H9 (cell line): Measurements from ENCODE around the gene SAXO1. TPM values are rescaled to one million over a fixed set of nuclear protein-coding genes. Genes with fewer than 3 reads are reported as not detected.

Source experiments
- DNase-seq: peaks from one replicate; pipeline ENCODE4 v3.0.0-alpha.2; 2017
- H2AFZ ChIP-seq: one replicate; pipeline ENCODE4 v1.6.1; 2013; ENCODE audit warnings: mild to moderate bottlenecking, low read length, control low read depth, moderate library complexity
- H2AK5ac ChIP-seq: 2 replicates; pipeline ENCODE4 v1.6.1; 2013; ENCODE audit warnings: low read length, control low read depth, mixed read lengths; ENCODE audit not compliant: insufficient read length
- H2BK120ac ChIP-seq: one replicate; pipeline ENCODE4 v1.6.1; 2013; ENCODE audit warnings: low read depth, mild to moderate bottlenecking, low read length, control low read depth, inconsistent platforms; ENCODE audit not compliant: poor library complexity, severe bottlenecking
- H2BK12ac ChIP-seq: 2 replicates; pipeline ENCODE4 v1.6.1; 2013; ENCODE audit warnings: low read length, control low read depth, mixed read lengths, low read depth; ENCODE audit not compliant: insufficient read length
- H2BK15ac ChIP-seq: 2 replicates; pipeline ENCODE4 v1.6.1; 2013; ENCODE audit warnings: low read depth, low read length, control low read depth
- H2BK20ac ChIP-seq: one replicate; pipeline ENCODE4 v1.6.1; 2013; ENCODE audit warnings: low read depth, mild to moderate bottlenecking, low read length, control low read depth, inconsistent platforms; ENCODE audit not compliant: poor library complexity, severe bottlenecking
- H2BK5ac ChIP-seq: 2 replicates; pipeline ENCODE4 v1.6.1; 2013; ENCODE audit warnings: low read length, control low read depth, mixed read lengths; ENCODE audit not compliant: insufficient read length
- H3K14ac ChIP-seq: 2 replicates; pipeline ENCODE4 v1.6.1; 2013; ENCODE audit warnings: low read length, control low read depth; ENCODE audit not compliant: insufficient read depth
- H3K18ac ChIP-seq: 2 replicates; pipeline ENCODE4 v1.6.1; 2013; ENCODE audit warnings: low read depth, mild to moderate bottlenecking, mixed read lengths, low read length, control low read depth; ENCODE audit not compliant: insufficient read length
- H3K23ac ChIP-seq: 2 replicates; pipeline ENCODE4 v1.6.1; 2013; ENCODE audit warnings: low read length, control low read depth, mixed read lengths, low read depth; ENCODE audit not compliant: insufficient read length
- H3K23me2 ChIP-seq: 2 replicates; pipeline ENCODE4 v1.6.1; 2013; ENCODE audit warnings: low read depth, mild to moderate bottlenecking, mixed read lengths, low read length, control low read depth; ENCODE audit not compliant: insufficient read length, poor library complexity, severe bottlenecking
- H3K27ac ChIP-seq: 2 replicates; pipeline ENCODE4 v1.5.1; 2013; ENCODE audit warnings: low read length, control low read depth, mixed read lengths, low read depth; ENCODE audit not compliant: insufficient read length
- H3K27me3 ChIP-seq: 2 replicates; pipeline ENCODE4 v1.6.1; 2013; ENCODE audit warnings: low read length, control low read depth, inconsistent platforms; ENCODE audit not compliant: insufficient read depth
- H3K4ac ChIP-seq: 2 replicates; pipeline ENCODE4 v1.6.1; 2013; ENCODE audit warnings: low read depth, mild to moderate bottlenecking, control low read depth, inconsistent platforms, low read length, moderate library complexity
- H3K4me1 ChIP-seq: 2 replicates; pipeline ENCODE4 v1.6.1; 2013; ENCODE audit warnings: low read length, control low read depth, inconsistent platforms; ENCODE audit not compliant: insufficient read depth
- H3K4me2 ChIP-seq: 2 replicates; pipeline ENCODE4 v1.6.1; 2013; ENCODE audit warnings: low read length, control low read depth, mixed read lengths; ENCODE audit not compliant: insufficient read length, insufficient read depth
- H3K56ac ChIP-seq: 2 replicates; pipeline ENCODE4 v1.6.1; 2013; ENCODE audit warnings: low read depth, mild to moderate bottlenecking, mixed read lengths, low read length, control low read depth; ENCODE audit not compliant: insufficient read length
- H3K79me1 ChIP-seq: 2 replicates; pipeline ENCODE4 v1.6.1; 2013; ENCODE audit warnings: low read depth, mild to moderate bottlenecking, moderate library complexity, low read length, control low read depth, inconsistent platforms; ENCODE audit not compliant: insufficient read depth, poor library complexity, severe bottlenecking
- H3K79me2 ChIP-seq: 2 replicates; pipeline ENCODE4 v1.6.1; 2013; ENCODE audit warnings: low read length, control low read depth, inconsistent platforms; ENCODE audit not compliant: insufficient read depth
- H3K9ac ChIP-seq: 2 replicates; pipeline ENCODE4 v1.6.1; 2013; ENCODE audit warnings: low read length, control low read depth, mixed read lengths; ENCODE audit not compliant: insufficient read length; ENCODE audit errors: extremely low read depth
- H3K9me3 ChIP-seq: one replicate; pipeline ENCODE4 v1.6.1; 2013; ENCODE audit warnings: low read depth, low read length, inconsistent platforms; ENCODE audit not compliant: control insufficient read depth
- H3T11ph ChIP-seq: one replicate; pipeline ENCODE4 v1.6.1; 2013; ENCODE audit warnings: mild to moderate bottlenecking, low read length, control low read depth, inconsistent platforms
- H4K20me1 ChIP-seq: one replicate; pipeline ENCODE4 v1.6.1; 2013; ENCODE audit not compliant: control insufficient read depth, insufficient read length, insufficient read depth
- H4K5ac ChIP-seq: 2 replicates; pipeline ENCODE4 v1.6.1; 2013; ENCODE audit warnings: low read depth, mild to moderate bottlenecking, mixed read lengths, low read length, control low read depth; ENCODE audit not compliant: insufficient read length
- H4K8ac ChIP-seq: replicated peaks from 2 replicates; pipeline ENCODE4 v1.6.1; 2013; ENCODE audit warnings: low read length, control low read depth, mixed read lengths, low read depth; ENCODE audit not compliant: insufficient read length
- H4K91ac ChIP-seq: 2 replicates; pipeline ENCODE4 v1.6.1; 2013; ENCODE audit warnings: low read depth, mild to moderate bottlenecking, moderate library complexity, mixed read lengths, low read length, control low read depth; ENCODE audit not compliant: insufficient read length
- H3K27ac Mint-ChIP-seq, 3 experiments: 2 replicates in 2 of 3; 3 replicates in 1 of 3; pipeline ENCODE4 v1.8.0; 2020 to 2021; ENCODE audit warnings: mixed read lengths in 3 of 3, mild to moderate bottlenecking in 1 of 3, moderate library complexity in 1 of 3
- H3K27me3 Mint-ChIP-seq: 2 replicates; pipeline ENCODE4 v1.8.0; 2021; ENCODE audit warnings: low read depth, mild to moderate bottlenecking, moderate library complexity, mixed read lengths
- H3K36me3 Mint-ChIP-seq, 3 experiments: 2 replicates in 2 of 3; 3 replicates in 1 of 3; pipeline ENCODE4 v1.8.0; 2020 to 2021; ENCODE audit warnings: low read depth in 3 of 3, mixed read lengths in 3 of 3; ENCODE audit not compliant: insufficient read depth in 1 of 3
- H3K4me1 Mint-ChIP-seq, 2 experiments: 2 replicates each; pipeline ENCODE4 v1.8.0; 2020; ENCODE audit warnings: mixed read lengths in 2 of 2
- H3K4me3 Mint-ChIP-seq, 2 experiments: 2 replicates in 1 of 2; 3 replicates in 1 of 2; pipeline ENCODE4 v1.8.0; 2020 to 2021; ENCODE audit warnings: mild to moderate bottlenecking in 2 of 2, mixed read lengths in 2 of 2, moderate library complexity in 1 of 2
- H3K9me3 Mint-ChIP-seq, 2 experiments: 2 replicates in 1 of 2; 3 replicates in 1 of 2; pipeline ENCODE4 v1.8.0; 2020; ENCODE audit warnings: mild to moderate bottlenecking in 2 of 2, mixed read lengths in 2 of 2, moderate library complexity in 1 of 2
- WGBS: extraction: QIAGEN DNeasy Blood & Tissue Kit; methylation state at CpG from one replicate; pipeline ENCODE4 v1.1.7; 2013; ENCODE audit warnings: missing lambda C conversion rate, low lambda C conversion rate, mixed read lengths; ENCODE audit not compliant: insufficient read length; ENCODE audit errors: extremely low coverage; 5-methylcytosine and 5-hydroxymethylcytosine counted together
- total RNA-seq: library from RNA; stranded (reverse); gene quantifications from 2 replicates; pipeline ENCODE4 v1.2.1, GENCODE V29; 2021
- TF ChIP-seq, protein P1 (sequence below): fragments of 200-600 bp; sonication (generic); conservative IDR thresholded peaks from 3 replicates; pipeline ENCODE4 v1.8.0; 2021; ENCODE audit warnings: antibody characterized with exemption, mild to moderate bottlenecking

Gene SAXO1
- total RNA-seq, 1 experiment from 2014 or later, result 0.09 TPM

DNA sequence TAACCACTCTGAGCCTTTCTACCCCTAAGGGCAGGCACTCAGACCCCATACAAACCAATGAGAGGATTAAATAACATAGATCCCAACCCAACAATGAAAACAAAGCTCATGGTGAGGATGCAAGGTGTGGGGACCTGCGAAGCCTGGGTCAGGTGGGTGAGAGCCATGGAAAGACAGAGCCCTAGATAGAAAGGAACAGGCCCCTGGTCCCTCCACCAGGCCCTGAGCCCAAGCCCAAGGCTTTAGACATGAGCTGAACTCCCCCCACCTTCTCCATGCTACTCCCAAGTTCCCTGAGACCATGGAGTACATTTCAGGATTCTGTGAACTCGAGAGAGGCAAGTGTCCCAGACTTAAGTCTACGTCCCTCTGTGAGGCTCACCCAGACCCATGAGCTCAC lies 106.5 kb downstream of the SAXO1 start:
- H2AFZ ChIP-seq, result no peak overlapping the region
- H3K9me3 ChIP-seq, result no peaks in the 10 kb centered on the region
- no peaks in the 10 kb centered on the region for H3K4me1 ChIP-seq
- no peak overlapping the region for H3K23ac ChIP-seq
- DNase-seq, result no peak
- Mint-ChIP-seq H3K27ac (no peak overlapping the region), H3K27me3 (no peaks in the 10 kb centered on the region), H3K36me3 (no peaks in the 10 kb centered on the region), H3K4me1 (peaks cover 0 to under 1% of the 10 kb centered on the region in 2 experiments; a peak in 1 of 4 replicates), H3K4me3 (no peak overlapping the region), H3K9me3 (0 out of 5 replicates have a peak, but pooled peaks cover 0 to 2% of the 10 kb centered on the region in 2 experiments)
- H2BK20ac ChIP-seq, result no peak overlapping the region
- no peaks in the 10 kb centered on the region for H3K27me3 ChIP-seq
- no peak overlapping the region for H3K4ac ChIP-seq
- H4K20me1 ChIP-seq, result no peaks in the 10 kb centered on the region
- H3K14ac ChIP-seq, result no peak overlapping the region
- no CpG with 5 or more reads among the region's 3 CpGs for WGBS
- TF ChIP-seq, protein P1, sequence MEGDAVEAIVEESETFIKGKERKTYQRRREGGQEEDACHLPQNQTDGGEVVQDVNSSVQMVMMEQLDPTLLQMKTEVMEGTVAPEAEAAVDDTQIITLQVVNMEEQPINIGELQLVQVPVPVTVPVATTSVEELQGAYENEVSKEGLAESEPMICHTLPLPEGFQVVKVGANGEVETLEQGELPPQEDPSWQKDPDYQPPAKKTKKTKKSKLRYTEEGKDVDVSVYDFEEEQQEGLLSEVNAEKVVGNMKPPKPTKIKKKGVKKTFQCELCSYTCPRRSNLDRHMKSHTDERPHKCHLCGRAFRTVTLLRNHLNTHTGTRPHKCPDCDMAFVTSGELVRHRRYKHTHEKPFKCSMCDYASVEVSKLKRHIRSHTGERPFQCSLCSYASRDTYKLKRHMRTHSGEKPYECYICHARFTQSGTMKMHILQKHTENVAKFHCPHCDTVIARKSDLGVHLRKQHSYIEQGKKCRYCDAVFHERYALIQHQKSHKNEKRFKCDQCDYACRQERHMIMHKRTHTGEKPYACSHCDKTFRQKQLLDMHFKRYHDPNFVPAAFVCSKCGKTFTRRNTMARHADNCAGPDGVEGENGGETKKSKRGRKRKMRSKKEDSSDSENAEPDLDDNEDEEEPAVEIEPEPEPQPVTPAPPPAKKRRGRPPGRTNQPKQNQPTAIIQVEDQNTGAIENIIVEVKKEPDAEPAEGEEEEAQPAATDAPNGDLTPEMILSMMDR, result no peak
- no peak overlapping the region for H4K8ac ChIP-seq
- H3K9ac ChIP-seq, result no peak overlapping the region
- H3T11ph ChIP-seq, result no peak overlapping the region
- no peak overlapping the region for H2BK15ac ChIP-seq
- no peak overlapping the region for H3K56ac ChIP-seq
- no peak overlapping the region for H3K27ac ChIP-seq
- H3K18ac ChIP-seq, result no peak overlapping the region
- no peaks in the 10 kb centered on the region for H3K23me2 ChIP-seq
- no peak overlapping the region for H2BK12ac ChIP-seq
- H3K79me2 ChIP-seq, result no peaks in the 10 kb centered on the region
- H3K79me1 ChIP-seq, result no peaks in the 10 kb centered on the region
- no peak overlapping the region for H2BK5ac ChIP-seq
- no peak overlapping the region for H4K5ac ChIP-seq
- H2AK5ac ChIP-seq, result no peak overlapping the region
- no peak overlapping the region for H2BK120ac ChIP-seq
- no peak overlapping the region for H4K91ac ChIP-seq
- H3K4me2 ChIP-seq, result no peak overlapping the region
